Panc1 (cell line): Measurements from ENCODE around the gene MAK. TPM values are rescaled to one million over a fixed set of nuclear protein-coding genes. Genes with fewer than 3 reads are reported as not detected.
A peak's percentile ranks its signal among the peaks of the same experiment; 100 is the strongest.

Experiments used
- ATAC-seq: fragments of 200-7000 bp; cut with Tn5 transposase; 2 replicates; pipeline ENCODE4 v1.9.1; 2020; ENCODE audit warnings: mild to moderate bottlenecking, moderate library complexity
- BruUV-seq: library from RNA; stranded (reverse); fragments of 400-500 nt; replicated peaks from 2 replicates; lab custom pipeline; 2021; lab: Mats Ljungman, UMichigan
- CTCF ChIA-PET: fragments of 300-600 bp; sonication (Branson Sonifier 250); formaldehyde crosslinking; loops from one replicate; lab custom pipeline; 2022; ENCODE audit warnings: antibody characterized with exemption; lab: Charles Lee
- POLR2A ChIA-PET: fragments of 300-600 bp; sonication (Branson Sonifier 250); formaldehyde crosslinking; loops from one replicate; lab custom pipeline; 2022; ENCODE audit warnings: antibody characterized with exemption; lab: Charles Lee
- DNase-seq: peaks from one replicate; pipeline ENCODE4 v3.0.0-alpha.2; 2010; ENCODE audit warnings: low read depth, low spot score
- H3K27ac ChIP-seq: 2 replicates; pipeline ENCODE4 v1.5.1; 2011; ENCODE audit warnings: mild to moderate bottlenecking, low read length, inconsistent platforms
- H3K27me3 ChIP-seq: fragments of 200-500 bp; sonication (Bioruptor generic); 2 replicates; pipeline ENCODE4 v1.6.0; 2014; ENCODE audit warnings: low read length, inconsistent platforms; ENCODE audit not compliant: control insufficient read depth, insufficient read depth
- H3K36me3 ChIP-seq: fragments of 200-500 bp; sonication (Bioruptor generic); 2 replicates; pipeline ENCODE4 v1.5.1; 2014; ENCODE audit warnings: inconsistent platforms, mild to moderate bottlenecking, low read length, moderate library complexity; ENCODE audit not compliant: control insufficient read depth, insufficient read depth
- H3K4me1 ChIP-seq: 2 replicates; pipeline ENCODE4 v1.5.1; 2011; ENCODE audit warnings: inconsistent platforms, mild to moderate bottlenecking, low read length, moderate library complexity; ENCODE audit not compliant: control insufficient read depth, insufficient read depth
- H3K4me3 ChIP-seq, 2 experiments: 2 replicates each; pipeline ENCODE4 v1.5.1; 2011 to 2012; ENCODE audit warnings: low read depth in 2 of 2, low read length in 2 of 2, mild to moderate bottlenecking in 2 of 2, inconsistent platforms in 1 of 2, moderate library complexity in 1 of 2
- H3K9me3 ChIP-seq: fragments of 200-500 bp; sonication (Bioruptor generic); 2 replicates; pipeline ENCODE4 v1.5.1; 2014; ENCODE audit warnings: low read depth, mild to moderate bottlenecking, inconsistent platforms, low read length, moderate library complexity; ENCODE audit not compliant: control insufficient read depth, insufficient read depth
- CTCF ChIP-seq: fragments of 450-650 bp; IDR thresholded peaks from 2 replicates; pipeline ENCODE4 v1.5.1; 2017; ENCODE audit warnings: mild to moderate bottlenecking
- POLR2AphosphoS5 ChIP-seq: IDR thresholded peaks from 2 replicates; pipeline ENCODE4 v1.6.1; 2012; ENCODE audit warnings: mild to moderate bottlenecking, low read depth, low read length, moderate library complexity
- REST ChIP-seq, 2 experiments: IDR thresholded peaks; 2 replicates each; pipeline ENCODE4 v1.6.1; 2011 to 2012; ENCODE audit warnings: low read depth in 2 of 2, control low read depth in 1 of 2, low read length in 1 of 2, mild to moderate bottlenecking in 1 of 2, moderate library complexity in 1 of 2; ENCODE audit not compliant: insufficient read depth in 1 of 2
- SIN3A ChIP-seq: IDR thresholded peaks from 2 replicates; pipeline ENCODE4 v1.6.1; 2012; ENCODE audit warnings: low read depth, mild to moderate bottlenecking, low read length, moderate library complexity, borderline replicate concordance; ENCODE audit not compliant: insufficient read depth
- TCF7L2 ChIP-seq: IDR thresholded peaks from 2 replicates; pipeline ENCODE4 v1.6.1; 2011; ENCODE audit warnings: mild to moderate bottlenecking, low read depth, low read length, inconsistent platforms
- in situ Hi-C: cut with HindIII; loops from 2 replicates; pipeline ENCODE4 v1.10.0; 2016; ENCODE audit warnings: low sequenced_read_pairs, low pct_unique_long_range_greater_than_20kb
- intact Hi-C: fragments of 100-400 bp; cut with micrococcal nuclease; formaldehyde crosslinking; loops from one replicate; pipeline ENCODE4 v1.10.0; 2022; ENCODE audit not compliant: unreplicated experiment
- total RNA-seq: library from RNA; stranded (reverse); gene quantifications from one replicate; pipeline ENCODE4 v1.2.1, GENCODE V29; 2021; ENCODE audit not compliant: unreplicated experiment

The MAK gene
- total RNA-seq, 1 experiment from 2014 or later, result 0.21 TPM

- Histone ChIP-seq H3K9me3 (no peaks in the 10 kb centered on the region), H3K36me3 (peaks cover 5% of the 10 kb centered on the region; the same call in 1 of the 2 replicates), H3K27me3 (no peaks in the 10 kb centered on the region), H3K27ac (peak overlapping the region; percentile 97), H3K4me1 (peaks cover 39% of the 10 kb centered on the region), H3K4me3 (peak overlapping the region; percentile 62 to 99)
- ATAC-seq (no peak), DNase-seq (no peak)
- ChIA-PET POLR2A (no interaction called here), CTCF (interaction anchor here (1.2 kb wide), 1 partner anchor 10 kb away, joined by 4 read pairs; no protein-coding TSS in a partner anchor)
- in situ Hi-C loops, result no loop called here
- BruUV-seq, result no TSS peak
- TF ChIP-seq CTCF (no peak), REST (IDR thresholded peaks at IDR 0.05; ENCODE audit: insufficient read depth in 1 of 2, low read depth in 2 of 2, low read length in 1 of 2) (no peak), SIN3A (no peak), POLR2AphosphoS5 (no peak), TCF7L2 (no peak)
- intact Hi-C loops, result no loop called here
Measured at GRCh38 chr6:10749734-10750133, 88.6 kb downstream of the MAK start.

- ChIA-PET CTCF (no interaction called here), POLR2A (interaction anchor here (0.7 kb wide), 1 partner anchor 226 kb away, joined by 3 read pairs; no protein-coding TSS in a partner anchor)
- in situ Hi-C loops, result no loop called here
- no TSS peak for BruUV-seq
- ATAC-seq, result peak; percentile 96
- Histone ChIP-seq H3K36me3 (peaks cover 5% of the 10 kb centered on the region; the same call in 1 of the 2 replicates), H3K27me3 (no peaks in the 10 kb centered on the region), H3K4me3 (peak within 1 kb of the TSS; percentile 62 to 99), H3K9me3 (no peaks in the 10 kb centered on the region), H3K27ac (peak within 1 kb of the TSS; percentile 97), H3K4me1 (peaks cover 39% of the 10 kb centered on the region)
- no peak for TF ChIP-seq CTCF
- TF ChIP-seq REST (IDR thresholded peaks at IDR 0.05; ENCODE audit: insufficient read depth in 1 of 2, low read depth in 2 of 2, low read length in 1 of 2), result no peak
- TF ChIP-seq POLR2AphosphoS5, result peak; percentile 96
- peak; percentile 75; the same call in 1 of the 2 replicates for TF ChIP-seq SIN3A
- no peak for TF ChIP-seq TCF7L2
- DNase-seq, result peak; percentile 82
- intact Hi-C loops, result no loop called here
Measured at GRCh38 chr6:10747251-10747972, 90.9 kb downstream of the MAK start, which contains the start of gene TMEM14B. TSS of gene TMEM14B (plus strand) at chr6:10747805. CDS start at chr6:10749246, 1,441 bp downstream.
